NCI-H1930 (cell line): ENCODE data around the gene IRS2.
"Not testable (repeated sequence)": the region's sequence is repeated elsewhere in the genome, so short reads cannot be mapped to it uniquely, and the experiment has no call there.

Experiments
- DNase-seq, 2 experiments: peaks; one replicate each; lab custom pipeline; 2025; lab: John Stamatoyannopoulos, UW

The IRS2 gene, protein sequence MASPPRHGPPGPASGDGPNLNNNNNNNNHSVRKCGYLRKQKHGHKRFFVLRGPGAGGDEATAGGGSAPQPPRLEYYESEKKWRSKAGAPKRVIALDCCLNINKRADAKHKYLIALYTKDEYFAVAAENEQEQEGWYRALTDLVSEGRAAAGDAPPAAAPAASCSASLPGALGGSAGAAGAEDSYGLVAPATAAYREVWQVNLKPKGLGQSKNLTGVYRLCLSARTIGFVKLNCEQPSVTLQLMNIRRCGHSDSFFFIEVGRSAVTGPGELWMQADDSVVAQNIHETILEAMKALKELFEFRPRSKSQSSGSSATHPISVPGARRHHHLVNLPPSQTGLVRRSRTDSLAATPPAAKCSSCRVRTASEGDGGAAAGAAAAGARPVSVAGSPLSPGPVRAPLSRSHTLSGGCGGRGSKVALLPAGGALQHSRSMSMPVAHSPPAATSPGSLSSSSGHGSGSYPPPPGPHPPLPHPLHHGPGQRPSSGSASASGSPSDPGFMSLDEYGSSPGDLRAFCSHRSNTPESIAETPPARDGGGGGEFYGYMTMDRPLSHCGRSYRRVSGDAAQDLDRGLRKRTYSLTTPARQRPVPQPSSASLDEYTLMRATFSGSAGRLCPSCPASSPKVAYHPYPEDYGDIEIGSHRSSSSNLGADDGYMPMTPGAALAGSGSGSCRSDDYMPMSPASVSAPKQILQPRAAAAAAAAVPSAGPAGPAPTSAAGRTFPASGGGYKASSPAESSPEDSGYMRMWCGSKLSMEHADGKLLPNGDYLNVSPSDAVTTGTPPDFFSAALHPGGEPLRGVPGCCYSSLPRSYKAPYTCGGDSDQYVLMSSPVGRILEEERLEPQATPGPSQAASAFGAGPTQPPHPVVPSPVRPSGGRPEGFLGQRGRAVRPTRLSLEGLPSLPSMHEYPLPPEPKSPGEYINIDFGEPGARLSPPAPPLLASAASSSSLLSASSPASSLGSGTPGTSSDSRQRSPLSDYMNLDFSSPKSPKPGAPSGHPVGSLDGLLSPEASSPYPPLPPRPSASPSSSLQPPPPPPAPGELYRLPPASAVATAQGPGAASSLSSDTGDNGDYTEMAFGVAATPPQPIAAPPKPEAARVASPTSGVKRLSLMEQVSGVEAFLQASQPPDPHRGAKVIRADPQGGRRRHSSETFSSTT (N-terminal part only)

GRCh38 chr13:109786457-109787134 lies at the start of gene IRS2:
TSS of gene IRS2 (minus strand) at chr13:109786583. CDS start at chr13:109786053, 530 bp downstream.
- peak; percentile 98 to 99 for DNase-seq

DNA sequence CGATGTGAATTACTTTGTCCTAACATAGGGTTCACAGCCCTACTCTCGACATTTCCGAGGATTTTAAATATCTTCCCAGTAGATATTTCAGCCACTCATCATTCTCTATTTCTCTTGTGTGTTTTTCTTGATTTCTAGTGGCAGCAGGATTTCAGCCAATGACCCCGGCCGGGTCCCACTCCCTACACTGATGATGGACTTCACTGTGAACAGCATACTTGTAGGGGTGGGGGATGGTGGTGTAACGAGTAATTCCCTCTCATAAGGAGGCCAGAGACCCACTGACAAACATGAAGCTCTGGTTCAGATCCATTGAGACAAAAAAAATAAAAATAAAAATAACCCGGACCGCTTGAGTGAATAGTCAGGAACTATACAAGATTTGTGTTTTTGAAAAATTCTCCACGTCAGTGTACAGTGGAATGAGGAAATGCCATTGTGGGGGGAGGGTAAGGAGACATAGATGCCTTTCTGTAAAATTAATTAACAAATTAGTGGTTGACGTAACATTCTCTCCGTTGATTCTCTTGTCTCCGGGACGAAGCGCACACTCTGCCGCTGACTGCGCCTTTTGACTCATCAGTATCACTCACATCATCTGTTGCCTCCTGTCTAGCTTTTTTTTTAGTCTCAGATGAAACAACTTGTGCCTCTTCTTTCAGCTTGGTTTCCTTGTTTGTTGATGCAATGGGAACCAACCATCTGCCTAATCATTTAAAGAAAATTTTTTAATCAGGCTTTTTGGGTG lies 48.8 kb upstream of the IRS2 start:
- DNase-seq, result no peak

DNA sequence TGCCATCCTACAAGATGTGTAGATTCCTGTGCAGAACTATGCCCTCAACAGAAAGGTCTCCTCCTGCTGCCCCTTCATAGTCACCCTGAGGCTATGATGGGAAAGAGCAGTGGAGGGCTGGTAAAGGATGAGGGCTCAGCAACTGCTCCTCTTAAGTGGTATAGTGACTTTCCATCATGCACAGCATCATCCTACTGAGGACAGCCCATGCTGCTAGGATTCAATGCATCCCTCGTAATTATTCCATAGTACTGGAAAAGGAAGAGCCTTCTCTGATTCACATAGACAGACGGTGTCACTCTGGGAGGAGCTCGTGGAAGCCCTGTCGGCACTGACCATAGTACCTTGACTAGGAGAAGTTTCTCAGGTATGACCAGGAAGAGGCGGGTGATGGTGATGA lies 47.6 kb upstream of the IRS2 start:
- DNase-seq, result no peak

DNA sequence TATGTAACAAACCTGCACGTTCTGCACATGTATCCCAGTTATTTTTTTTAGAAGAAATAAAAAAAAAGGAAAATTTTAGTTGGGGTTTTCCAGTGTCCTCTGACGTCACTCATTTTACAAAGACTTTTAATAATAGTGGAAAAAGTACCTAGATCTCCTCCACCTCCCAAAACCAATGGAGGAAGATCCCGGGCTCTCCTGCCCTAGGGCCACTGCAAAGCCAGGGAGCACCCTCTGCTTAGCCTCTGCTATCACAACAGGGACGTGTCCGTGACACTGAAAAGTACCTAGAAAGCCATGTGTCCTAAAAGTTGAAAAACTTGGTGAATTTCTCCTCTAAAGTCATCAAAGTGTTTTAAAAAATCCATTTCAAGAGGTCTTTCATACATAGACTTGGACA lies 46.7 kb upstream of the IRS2 start:
- no peak for DNase-seq

GRCh38 chr13:109828591-109829316 lies 42.4 kb upstream of the IRS2 start:
- not testable (repeated sequence) for DNase-seq

GRCh38 chr13:109823201-109823600 lies 36.8 kb upstream of the IRS2 start:
- DNase-seq, result not testable (repeated sequence)

DNA sequence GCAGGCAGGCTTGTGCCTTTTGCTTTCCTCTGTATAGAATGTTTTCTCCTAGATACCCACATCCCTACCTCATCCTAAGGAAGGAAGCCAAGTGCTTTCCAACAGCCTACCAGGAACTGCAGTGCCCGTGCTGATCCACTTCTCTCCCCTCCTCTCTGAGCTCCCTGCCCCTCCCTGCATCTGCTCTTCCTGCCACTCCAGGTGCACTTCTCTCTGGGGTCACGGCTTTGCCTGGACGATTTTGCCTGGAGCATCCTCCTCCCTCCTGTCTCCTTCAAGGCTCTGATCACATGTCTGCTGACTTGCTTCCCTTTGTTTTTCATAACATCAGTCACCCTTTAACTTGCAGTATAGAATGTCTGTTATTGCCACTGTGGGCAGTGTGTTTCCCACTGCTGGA lies 34.7 kb upstream of the IRS2 start:
- DNase-seq, result no peak

- no peak for DNase-seq
Measured at GRCh38 chr13:109819874-109820273, 33.5 kb upstream of the IRS2 start.

- DNase-seq, result no peak
Measured at GRCh38 chr13:109818886-109819285, 32.5 kb upstream of the IRS2 start.

DNA sequence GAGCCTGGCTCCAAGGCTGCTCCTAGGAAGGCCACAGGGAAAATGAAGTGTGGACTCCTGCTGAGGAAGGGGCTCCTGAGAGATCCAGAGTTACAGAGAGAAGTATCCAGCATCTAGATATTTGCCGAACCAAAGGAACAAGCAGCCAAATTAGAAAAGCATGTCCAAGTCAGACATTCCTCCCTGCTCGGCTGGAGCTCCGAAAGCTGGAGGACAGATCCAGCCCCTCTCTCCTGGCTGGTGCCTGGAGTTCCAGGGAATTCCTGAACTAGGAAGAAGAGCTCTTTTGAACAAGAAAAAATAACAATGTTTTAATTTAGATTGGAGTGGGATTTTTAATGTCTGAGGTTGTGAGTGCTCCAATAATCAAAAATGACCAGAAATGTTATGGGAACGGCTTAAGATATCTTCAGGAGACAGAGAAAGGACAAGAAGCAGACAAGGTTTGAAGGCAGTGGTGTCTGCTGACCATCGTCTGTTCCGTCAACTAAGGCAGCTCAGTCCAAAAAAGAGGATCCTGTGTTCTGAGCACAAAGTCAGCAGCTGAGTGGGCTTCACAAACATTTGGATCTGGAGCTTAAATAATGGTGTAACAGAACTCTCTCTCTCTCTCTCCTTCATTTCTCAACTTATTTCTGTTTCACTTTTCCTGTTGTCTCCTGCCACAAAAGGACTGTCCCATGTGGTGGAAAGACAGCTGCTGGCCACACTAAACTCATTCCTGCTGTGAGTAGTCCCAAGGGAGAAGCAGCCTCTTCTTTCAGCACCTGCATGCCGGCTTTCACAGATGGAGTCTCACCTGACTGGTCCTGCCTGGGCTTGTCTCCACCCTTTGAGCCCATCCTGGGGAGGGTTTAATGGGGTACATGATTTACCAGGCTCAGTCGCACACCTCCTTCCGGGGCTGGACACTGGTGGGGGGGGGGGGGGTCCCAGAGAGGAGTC lies 31.5 kb upstream of the IRS2 start:
- DNase-seq, result peak in 1 of 2 experiments; percentile 32

GRCh38 chr13:109816808-109817203 lies 30.4 kb upstream of the IRS2 start:
- no peak for DNase-seq

- DNase-seq, result peak in 1 of 2 experiments; percentile 23
Measured at GRCh38 chr13:109816112-109816807, 29.9 kb upstream of the IRS2 start.

GRCh38 chr13:109815651-109816050 lies 29.3 kb upstream of the IRS2 start:
- DNase-seq, result no peak

DNA sequence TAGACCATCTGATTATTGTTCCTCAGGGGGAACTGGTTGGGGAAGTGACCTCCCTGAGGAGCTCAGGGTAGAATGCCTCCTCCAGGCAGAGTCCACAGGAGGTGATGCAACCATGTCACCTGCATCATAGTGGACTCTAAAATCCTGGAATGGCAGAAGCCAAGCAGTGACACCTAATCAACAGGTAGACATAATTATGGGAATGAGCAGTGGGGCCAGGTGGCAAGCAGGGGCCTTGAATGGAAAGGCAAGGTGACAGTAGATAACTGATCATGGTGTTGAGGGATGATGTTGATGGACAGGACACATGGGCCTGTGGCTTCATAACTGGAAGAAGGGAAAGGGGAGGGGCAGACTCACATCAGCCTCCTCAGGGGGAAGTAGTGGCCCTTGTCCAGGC lies 27.3 kb upstream of the IRS2 start:
- no peak for DNase-seq

GRCh38 chr13:109812382-109812781 lies 26.0 kb upstream of the IRS2 start:
- no peak for DNase-seq

GRCh38 chr13:109810761-109811510 lies 24.6 kb upstream of the IRS2 start:
- no peak for DNase-seq

- DNase-seq, result no peak
Measured at GRCh38 chr13:109809216-109809932, 23.0 kb upstream of the IRS2 start.
